RCC 7860 (cell line): ENCODE data around the gene GIPC2.
"Not testable (repeated sequence)": the region's sequence is repeated elsewhere in the genome, so short reads cannot be mapped to it uniquely, and the experiment has no call there.

Source experiments
- DNase-seq: peaks from one replicate; pipeline ENCODE4 v3.0.0-alpha.2; 2015; ENCODE audit warnings: low spot score
- FAIRE-seq: peaks from 2 replicates; lab custom pipeline; 2012; peaks lifted over from hg19 to GRCh38; lab: Jason Lieb, UNC

Gene GIPC2

DNA sequence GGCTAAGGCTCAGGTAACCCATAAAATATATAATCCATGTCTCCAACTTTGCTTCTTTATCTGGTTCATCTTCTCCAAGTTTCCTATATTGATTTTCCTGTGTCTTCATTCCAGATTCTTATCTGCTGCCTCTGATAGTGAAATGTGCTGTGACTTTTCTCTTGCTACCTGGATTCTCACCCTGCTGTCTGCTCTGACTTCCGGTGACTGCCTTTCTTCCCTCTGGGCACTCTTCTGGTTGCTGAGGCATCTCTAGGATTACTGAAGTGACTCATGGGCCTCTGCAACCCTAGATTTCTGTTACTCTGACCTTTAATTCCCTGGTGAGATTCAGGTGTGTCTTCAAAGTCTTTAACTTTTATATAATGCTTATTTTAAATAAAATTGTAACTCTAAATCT, 46.9 kb downstream of the GIPC2 start:
- peak; percentile 78 for FAIRE-seq
- DNase-seq = peak; percentile 60

DNA sequence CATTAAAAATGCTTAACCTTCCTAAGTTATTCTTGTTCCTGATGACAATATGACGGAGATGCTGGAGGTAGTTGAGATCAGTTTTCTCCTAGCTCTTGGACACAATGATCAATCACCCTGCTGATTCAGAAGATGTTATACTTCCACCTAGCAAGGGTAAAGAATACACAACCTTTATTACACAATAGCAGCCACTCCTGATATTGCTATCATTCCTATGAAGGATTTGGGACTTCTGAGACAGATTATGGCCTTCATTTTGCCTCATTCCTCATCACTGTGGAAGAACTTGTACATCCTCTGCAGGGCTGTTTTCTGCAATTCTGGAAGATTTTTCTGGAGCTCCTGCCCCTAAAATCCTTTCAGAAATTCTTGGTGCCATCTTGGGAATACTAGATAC, 47.8 kb downstream of the GIPC2 start:
- DNase-seq = no peak
- FAIRE-seq = no peak

DNA sequence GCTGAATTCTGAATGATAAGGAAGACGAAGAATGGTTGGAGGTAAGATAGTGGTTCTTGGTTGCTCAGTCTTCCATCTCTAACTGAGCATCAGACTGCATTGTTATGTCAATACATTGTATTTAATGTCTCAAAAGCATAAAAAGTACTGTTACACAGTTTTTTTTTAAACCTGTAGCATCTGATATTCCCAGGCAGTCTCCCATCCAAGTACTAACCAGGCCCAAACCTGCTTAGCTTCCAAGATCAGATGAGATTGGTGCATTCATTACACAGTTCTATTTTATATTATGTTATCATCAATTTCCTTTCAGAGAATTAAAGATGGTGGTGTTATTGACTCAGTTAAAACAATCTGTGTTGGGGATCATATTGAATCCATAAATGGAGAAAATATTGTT, 48.9 kb downstream of the GIPC2 start:
- FAIRE-seq (no peak), DNase-seq (no peak)

DNA sequence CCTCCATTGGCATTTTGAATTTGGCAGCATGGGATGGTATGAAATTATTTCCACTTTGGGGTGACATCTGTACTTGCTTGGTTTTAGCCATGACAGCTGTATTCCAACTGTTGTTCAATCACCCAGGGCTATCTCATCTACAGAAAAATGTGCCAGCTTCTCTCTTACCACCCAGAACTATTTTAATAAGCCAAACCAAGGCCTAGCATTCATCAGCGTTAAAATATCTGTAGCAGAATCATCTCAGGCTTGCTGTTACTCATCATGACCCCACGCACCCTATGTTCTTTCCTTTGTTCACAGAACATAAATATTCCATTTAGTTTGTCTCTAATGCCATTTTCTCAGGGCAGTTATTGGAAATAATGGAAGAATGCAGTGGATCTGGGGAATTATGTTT, 49.8 kb downstream of the GIPC2 start:
- DNase-seq = peak; percentile 69
- FAIRE-seq = no peak

DNA sequence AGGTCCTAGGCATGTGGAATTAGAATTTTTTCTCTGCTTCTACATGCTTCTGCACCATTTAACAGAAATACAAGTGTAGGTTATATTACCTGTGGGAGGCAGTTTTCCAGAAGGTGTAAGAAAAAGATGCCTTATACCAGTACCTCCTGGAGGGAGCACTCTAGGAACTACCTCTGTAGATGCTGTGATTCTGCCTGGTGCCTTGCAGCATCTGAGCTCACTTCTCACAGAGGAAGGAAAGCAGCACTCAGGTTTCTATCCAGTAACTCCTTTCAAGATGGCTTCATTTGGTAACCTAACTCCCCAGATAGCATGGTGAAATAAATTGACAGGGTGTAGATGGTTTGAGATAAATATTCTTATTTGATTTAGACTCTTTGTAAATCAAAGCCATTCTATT, 50.3 kb downstream of the GIPC2 start:
- DNase-seq = no peak
- FAIRE-seq = no peak

DNA sequence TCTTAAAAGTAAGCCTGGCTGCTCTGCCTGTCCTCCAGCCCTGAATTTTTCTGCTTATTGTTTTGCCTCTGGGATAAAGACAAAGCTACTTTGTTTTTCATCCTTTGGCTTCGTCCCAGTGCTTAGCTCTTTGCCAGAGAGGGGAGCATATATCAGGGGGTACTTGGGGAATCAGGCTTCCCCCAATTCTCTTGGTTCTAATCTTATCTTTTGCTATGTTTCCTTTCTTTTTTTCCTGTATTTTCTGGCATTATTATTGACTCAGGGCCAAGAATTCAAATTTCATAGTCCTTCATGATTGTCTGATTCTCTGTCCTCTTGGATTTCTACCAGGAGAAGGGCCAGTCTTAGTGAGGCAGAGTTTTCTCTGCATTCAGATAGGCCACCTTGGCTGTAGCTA, 51.2 kb downstream of the GIPC2 start:
- DNase-seq (no peak), FAIRE-seq (no peak)

DNA sequence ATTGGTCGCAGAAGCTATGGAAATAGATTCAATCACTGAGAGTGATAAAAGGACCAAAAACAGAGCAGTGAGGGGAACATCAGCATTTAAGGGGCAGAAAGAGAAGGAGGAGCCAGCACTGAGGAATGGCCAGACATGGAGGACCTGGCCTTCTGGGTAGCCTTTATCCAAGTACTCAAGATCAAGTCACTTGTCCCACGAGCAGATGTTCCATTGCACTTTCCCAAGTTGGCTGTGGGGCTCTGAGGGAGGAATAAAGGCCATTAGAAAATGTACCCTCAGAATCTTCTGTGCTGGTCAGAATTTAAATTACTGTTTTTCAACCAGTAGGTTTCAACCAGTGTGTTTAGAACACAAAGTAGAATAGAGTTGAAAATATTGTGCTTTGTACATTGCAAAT, 55.3 kb downstream of the GIPC2 start:
- DNase-seq (no peak), FAIRE-seq (no peak)

DNA sequence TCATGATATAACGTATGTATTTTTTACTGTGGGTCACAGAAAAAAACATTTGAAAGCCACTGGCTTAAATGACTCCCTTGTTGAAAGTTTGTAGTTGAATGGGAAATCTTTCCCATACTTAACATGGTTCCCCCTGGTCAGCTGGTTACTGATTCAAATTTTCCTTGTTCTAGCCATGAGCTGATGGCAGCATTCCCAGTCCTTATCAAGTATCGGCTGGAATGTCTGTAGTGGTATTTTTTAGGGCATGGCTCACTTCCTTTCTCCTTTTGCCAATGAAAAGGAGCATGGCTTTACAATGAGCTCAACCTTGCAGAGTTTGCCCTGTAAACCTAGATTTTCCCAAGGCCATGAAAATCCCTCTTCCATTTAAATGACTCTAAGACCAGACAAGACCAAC, 55.7 kb downstream of the GIPC2 start:
- peak; percentile 96 for DNase-seq
- peak; percentile 96 for FAIRE-seq

DNA sequence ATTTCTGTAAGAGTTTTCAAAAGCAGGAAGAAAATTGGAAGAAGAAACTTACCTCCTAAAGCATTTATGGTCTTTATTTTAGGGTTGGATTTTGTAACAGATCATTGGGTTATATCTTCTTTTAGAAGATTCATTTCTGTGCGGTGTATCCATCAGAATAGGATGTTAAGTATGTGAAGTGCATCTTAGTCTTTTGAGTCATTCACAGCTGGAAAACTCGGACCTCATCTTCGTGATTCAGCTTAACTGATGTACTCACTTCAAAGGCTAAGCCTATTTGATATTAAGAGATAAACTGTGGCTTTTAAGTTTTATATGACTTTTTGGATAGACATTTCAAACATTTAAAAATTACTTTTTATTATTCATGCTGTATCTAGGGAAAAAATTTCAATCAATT, 56.3 kb downstream of the GIPC2 start:
- peak; percentile 83 for DNase-seq
- FAIRE-seq = no peak

DNA sequence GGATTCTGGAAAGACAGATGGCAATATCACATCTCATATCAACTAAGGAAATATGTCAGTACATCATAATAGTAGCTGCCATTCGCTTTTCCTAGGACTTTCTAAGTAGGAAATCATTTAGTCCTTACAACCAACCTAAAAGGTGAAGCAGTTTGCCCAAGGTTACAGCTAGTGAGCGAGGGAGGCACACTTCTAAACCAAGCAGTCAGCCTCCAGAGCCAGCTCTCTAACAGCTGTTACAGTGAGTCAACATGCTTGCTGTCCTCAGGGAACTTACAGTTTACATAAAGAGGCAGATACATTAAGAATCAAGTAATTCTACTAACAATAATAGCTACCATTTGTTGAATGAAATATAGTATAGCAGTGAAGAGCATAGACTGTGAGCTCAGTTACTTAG, 57.1 kb downstream of the GIPC2 start:
- no peak for FAIRE-seq
- no peak for DNase-seq

DNA sequence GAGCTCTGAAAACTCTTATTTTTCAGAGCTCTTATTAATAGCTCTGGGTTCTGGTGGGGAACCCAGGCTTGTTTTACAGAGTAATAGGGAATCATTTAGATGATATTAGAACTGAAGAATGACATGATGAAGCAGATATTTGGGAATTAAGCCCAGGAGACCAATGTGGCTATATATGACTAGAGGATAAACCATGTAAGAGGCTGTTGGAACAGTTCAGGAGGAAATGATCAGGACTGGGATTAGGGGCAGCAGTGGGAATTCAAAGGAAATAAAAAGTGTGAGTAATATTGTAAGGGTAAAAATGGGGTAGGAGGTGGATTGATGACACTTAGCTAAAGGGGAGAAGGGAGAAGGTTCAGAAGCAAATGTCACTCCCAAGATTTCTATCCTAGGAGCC, 58.6 kb downstream of the GIPC2 start:
- FAIRE-seq = no peak
- no peak for DNase-seq

DNA sequence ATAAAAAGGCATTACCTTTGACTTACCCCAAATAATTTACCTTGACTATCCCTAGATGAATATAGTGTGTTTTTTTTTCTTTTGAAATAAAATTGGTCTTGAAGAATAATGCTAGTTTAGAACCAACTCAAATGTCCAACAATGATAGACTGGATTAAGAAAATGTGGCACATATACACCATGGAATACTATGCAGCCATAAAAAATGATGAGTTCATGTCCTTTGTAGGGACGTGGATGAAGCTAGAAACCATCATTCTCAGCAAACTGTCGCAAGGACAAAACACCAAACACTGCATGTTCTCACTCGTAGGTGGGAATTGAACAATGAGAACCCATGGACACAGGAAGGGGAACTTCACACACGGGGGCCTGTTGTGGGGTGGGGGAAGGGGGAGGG, 63.9 kb downstream of the GIPC2 start:
- not testable (repeated sequence) for FAIRE-seq, DNase-seq

DNA sequence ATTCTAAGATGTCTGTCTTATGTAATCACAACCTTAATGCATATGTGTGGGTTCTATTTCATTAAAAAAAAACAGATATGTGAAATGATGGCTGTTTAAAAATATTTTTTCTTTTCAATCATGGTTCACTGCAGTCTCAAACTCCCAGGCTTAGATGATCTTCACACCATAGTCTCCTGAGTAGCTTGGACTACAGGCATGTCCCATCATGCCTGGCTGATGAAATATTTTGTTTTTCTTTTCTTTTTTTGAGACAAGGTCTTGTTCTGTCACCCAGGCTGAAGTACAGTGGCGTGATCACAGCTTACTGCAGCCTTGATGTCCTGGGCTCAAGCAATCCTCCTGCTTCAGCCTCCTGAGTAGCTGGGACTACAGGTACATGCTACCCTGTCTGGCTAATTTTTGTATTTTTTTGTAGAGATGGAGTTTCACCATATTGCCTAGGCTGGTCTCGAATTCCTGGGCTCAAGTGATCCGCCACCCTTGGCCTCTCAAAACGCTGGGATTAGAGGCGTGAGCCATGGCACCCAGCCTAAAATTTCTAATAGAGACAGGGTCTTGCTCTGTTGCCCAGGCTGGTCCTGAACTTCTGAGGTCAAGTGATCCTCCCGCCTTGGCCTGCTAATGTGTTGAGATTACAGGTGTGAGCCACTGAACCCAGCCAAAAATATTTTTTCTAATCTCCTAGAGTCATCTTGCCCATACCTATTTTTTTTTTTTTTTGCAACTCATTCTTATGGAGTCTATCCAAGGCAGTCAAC, 67.6 kb downstream of the GIPC2 start:
- DNase-seq = no peak
- FAIRE-seq = no peak

DNA sequence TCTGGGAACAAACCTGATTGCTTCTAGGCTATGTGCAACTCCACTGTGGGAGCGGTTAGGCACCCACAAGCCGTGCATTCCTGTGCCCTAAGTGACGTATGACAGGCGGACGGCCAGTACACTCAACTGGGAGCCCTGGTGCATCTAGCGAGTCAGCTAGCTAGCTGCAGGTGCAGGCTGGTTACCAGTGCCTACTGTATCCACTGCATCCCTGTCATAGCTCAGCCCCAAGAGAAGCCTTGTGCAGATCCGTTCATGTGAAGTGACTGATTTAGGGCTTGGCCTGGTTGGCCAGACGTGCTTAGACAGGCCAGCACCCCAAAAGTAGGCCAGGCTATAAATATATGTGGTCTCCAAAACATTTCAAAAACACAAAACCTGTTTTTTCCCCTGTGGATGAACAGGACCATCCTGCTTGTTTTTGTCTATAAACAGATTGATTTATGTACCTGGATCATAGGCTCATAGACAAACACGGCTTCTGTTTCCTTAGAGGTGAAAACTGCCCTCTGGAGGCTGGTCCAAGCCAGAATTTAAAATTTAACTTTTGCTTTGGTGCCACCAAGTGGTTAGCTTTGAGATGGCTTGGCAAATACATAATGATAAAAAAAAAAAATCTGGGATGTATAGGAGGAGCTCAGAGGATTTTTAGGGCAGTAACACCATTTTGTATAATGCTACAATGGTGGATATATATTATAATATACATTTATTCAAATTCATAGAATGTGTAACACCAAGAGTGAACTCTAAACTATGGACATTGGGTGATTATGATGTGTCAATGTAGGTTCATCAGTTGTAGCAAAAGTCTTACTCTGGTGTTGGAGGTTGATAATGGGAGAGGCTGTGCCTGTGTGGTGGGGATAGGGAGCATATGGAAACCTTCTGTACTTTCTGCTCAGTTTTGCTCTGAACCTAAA, 68.5 kb downstream of the GIPC2 start:
- DNase-seq (peak; percentile 69), FAIRE-seq (peak; percentile 88)

DNA sequence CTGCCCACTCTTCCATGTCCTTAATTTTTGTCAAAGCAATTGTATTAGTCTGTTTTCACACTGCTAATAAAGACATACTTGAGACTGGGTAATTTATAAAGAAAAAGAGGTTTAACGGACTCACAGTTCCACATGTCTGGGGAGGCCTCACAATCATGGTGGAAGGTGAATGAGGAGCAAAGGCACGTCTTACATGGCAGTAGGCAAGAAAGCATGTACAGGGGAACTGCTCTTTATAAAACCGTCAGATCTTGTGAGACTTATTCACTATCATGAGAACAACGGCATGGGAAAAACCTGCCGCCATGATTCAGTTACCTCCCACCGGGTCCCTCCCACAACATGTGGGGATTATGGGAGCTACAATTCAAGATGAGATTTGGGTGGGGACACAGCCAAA, 74.7 kb downstream of the GIPC2 start:
- not testable (repeated sequence) for FAIRE-seq, DNase-seq

DNA sequence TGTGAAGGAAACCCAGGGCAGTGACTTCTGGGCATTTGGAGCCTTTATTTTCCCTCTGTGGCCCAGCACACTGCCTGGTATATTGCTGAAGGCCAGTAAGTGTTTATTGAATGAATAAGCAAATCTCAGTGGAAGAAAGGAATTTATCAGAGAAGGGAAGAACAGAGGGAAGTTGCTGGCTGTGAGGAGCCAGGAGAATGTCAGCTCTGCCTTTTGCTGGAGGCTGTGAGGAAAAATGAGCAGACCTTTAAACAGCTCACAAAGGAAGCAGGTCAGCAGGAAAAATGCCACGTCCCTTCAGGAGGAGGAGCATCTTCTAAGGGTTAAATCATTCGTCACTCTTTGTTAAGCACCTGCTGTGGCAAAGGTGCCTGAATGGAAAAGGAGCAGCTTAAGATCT, 75.9 kb downstream of the GIPC2 start:
- DNase-seq = no peak
- no peak for FAIRE-seq

DNA sequence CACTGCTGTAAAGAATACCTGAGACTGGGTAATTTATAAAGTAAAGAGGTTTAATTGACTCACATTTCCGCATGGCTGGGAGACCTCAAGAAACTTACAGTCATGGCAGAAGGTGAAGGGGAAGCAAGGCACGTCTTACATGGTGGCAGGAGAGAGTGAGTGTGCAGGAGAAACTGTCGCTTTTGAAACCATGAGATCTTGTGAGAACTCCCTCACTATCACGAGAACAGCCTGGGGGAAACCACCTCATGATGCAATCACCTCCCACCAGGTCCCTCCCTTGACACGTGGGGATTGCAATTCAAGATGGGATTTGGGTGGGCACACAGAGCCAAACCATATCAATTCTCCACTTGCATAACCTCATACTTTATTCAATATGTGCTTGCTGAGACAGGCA, 76.6 kb downstream of the GIPC2 start:
- DNase-seq = no peak
- no peak for FAIRE-seq

DNA sequence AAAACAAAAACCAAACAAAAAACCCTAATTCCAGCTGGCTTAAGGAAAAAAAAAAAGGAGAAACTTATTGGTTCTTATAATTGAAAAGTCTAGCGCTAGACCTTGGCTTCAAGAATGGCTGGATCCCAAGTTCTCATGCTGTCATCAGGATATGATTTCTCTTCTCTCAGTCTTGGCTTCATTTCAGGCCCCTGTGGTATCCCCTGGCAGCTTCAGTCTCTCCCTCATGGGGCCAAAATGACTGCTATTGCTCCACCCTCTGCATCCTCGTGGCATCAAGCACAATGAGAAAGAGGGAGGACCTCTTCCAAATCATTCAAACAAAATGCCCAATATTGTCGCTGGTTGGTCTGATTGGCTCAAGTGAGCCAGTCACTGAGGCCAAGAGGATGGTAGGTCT, 80.7 kb downstream of the GIPC2 start:
- no peak for FAIRE-seq
- no peak for DNase-seq

DNA sequence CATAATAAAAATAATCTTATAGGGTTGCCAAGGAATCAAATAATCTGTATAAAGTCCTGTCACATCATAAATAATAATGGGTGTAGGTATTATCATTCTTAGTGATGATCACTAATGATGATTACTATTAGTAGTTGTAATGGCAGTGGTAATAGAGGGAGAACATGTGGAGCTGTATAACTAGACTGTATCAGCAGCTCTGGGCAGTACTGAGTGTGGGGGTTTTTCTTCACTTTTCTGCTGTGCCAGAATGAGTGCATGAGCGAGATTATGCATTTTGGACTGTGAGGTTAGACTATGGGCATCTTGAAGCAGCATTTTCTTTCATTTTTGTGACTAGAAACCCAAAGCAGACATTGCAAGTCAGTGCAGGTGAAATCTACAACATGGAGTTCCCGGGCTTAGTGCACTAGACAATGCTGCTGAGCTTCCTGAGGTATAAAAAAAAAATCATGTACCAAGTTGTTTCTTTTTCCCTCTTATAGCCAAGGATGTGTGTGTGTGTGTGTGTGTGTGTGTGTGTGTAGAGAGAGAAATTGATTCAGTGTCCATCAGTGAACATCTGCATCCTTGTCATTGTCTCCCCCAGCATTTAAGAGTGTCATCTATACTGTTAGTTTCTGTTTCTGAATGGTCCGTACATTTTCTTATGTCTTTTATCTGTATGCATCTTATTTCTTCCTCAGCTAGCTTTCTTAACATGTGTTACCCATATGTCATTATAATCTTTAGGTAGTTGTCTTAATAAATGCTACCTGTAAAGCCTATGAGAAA, 86.6 kb downstream of the GIPC2 start:
- FAIRE-seq = no peak
- DNase-seq = no peak

DNA sequence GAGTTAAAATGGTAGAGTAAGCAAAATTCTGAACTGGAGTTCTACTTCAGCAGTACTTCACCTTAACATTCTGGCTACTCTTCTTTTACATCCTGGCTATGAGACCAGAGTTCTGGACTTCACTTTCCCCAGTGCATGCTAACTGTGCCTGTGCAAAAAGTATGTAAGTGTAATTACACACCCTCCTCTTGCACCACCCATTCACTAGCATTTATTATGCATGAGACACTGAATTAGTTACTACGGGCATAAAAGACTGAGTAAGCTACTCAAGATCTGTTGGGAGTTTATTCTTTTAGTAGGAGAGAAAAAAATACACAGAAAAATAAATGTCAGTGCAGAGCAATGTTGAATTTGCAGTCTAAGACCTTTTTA, 87.2 kb downstream of the GIPC2 start:
- FAIRE-seq (no peak), DNase-seq (no peak)

DNA sequence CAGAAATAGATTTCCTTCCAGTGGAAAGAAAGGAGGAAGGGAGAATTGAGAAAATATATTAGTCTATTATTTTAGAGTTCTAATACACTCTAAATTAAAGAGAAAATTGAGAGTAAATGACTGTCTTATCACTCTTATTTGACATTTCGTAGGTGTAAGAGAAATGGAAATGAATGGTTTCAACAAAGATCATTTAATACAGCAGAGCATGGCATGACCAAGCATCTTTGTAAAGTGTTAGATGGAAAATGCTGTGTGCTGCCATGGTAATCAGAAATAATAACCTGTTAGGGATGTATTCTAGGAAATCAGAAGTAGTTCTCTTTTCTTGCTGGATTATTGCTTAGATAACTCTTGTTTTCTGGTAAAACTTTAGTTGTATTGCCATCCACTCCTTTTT, 90.9 kb downstream of the GIPC2 start:
- DNase-seq (no peak), FAIRE-seq (no peak)
